LNCaP clone FGC (cell line): ENCODE measurements around the gene CCDC71L.
"Not testable (repeated sequence)": the region's sequence is repeated elsewhere in the genome, so short reads cannot be mapped to it uniquely, and the experiment has no call there.

Experiments used
- DNase-seq: peaks from one replicate; pipeline ENCODE4 v3.0.0-alpha.2; 2011; ENCODE audit warnings: low read depth
- H3K4me3 ChIP-seq: 2 replicates; pipeline ENCODE4 v1.5.1; 2011; ENCODE audit warnings: mild to moderate bottlenecking, low read depth, low read length, control low read depth
- TF ChIP-seq, protein P1 (sequence below): IDR thresholded peaks from 2 replicates; pipeline ENCODE4 v1.5.1; 2012; ENCODE audit warnings: mild to moderate bottlenecking; ENCODE audit not compliant: control insufficient read depth, insufficient read depth; ENCODE audit errors: extremely low read depth

CCDC71L gene

GRCh38 chr7:106660862-106661720 is at the start of gene CCDC71L:
TSS of gene CCDC71L (minus strand) at chr7:106661158. CDS start at chr7:106660896, 262 bp downstream.
- DNase-seq: peak; percentile 47
- TF ChIP-seq, protein P1, sequence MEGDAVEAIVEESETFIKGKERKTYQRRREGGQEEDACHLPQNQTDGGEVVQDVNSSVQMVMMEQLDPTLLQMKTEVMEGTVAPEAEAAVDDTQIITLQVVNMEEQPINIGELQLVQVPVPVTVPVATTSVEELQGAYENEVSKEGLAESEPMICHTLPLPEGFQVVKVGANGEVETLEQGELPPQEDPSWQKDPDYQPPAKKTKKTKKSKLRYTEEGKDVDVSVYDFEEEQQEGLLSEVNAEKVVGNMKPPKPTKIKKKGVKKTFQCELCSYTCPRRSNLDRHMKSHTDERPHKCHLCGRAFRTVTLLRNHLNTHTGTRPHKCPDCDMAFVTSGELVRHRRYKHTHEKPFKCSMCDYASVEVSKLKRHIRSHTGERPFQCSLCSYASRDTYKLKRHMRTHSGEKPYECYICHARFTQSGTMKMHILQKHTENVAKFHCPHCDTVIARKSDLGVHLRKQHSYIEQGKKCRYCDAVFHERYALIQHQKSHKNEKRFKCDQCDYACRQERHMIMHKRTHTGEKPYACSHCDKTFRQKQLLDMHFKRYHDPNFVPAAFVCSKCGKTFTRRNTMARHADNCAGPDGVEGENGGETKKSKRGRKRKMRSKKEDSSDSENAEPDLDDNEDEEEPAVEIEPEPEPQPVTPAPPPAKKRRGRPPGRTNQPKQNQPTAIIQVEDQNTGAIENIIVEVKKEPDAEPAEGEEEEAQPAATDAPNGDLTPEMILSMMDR: no peak; the same call in 1 of the 2 replicates
- H3K4me3 ChIP-seq: peak within 1 kb of the TSS; percentile 68

DNA sequence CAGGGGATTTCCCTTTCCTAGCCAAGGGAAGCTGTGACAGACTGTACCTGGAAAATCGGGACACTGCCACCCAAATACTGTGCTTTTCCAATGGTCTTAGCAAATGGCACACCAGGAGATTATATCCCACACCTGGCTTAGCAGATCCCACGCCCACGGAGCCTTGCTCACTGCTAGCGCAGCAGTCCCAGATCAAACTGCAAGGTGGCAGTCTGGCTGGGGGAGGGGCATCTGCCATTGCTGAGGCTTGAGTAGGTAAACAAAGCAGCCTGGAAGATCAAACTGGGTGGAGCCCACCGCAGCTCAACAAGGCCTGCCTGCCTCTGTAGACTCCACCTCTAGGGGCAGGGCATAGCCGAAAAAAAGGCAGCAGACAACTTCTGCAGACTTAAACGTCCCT is 48.6 kb upstream of the CCDC71L start:
- DNase-seq, H3K4me3 ChIP-seq: not testable (repeated sequence)

GRCh38 chr7:106704000-106704840 is 43.3 kb upstream of the CCDC71L start:
- TF ChIP-seq, protein P1: no peak
- no peak for DNase-seq

DNA sequence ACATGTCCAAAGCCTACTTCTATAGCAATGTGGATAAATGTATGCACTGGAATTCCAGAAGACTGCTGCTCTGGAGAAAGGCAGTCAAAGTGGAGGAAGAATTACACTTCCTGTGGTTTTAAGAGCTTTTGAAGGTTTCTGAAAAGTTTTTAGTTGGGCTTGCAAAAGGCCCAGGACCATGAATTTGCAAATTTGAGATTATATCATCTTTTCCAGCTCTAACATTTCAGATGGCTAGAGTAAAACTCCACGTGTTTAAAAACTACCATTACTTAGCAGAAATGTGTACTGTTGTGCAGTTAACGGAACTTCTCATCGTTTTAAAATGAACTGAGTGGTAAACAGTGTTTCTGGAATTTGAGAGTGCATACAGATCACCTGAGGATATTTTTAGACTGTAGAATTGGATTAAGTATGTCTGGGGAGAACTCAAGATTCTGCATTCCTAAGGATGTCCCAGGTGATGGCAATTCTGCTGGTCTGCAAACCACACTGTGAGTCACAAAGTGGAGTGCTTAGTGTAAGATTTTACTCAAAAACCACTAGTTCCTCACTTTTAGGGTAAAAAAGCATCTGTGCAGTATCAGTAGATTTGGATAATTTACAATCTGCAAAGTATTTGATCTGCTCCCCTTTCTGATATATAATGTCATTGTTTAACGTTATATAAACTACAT is 32.9 kb upstream of the CCDC71L start:
- TF ChIP-seq, protein P1: no peak
- no peak for DNase-seq

More at GRCh38 chr7:106704000-106704840, 43.3 kb upstream of the CCDC71L start:
- H3K4me3 ChIP-seq: no peak overlapping the region

GRCh38 chr7:106692450-106693051 is 31.6 kb upstream of the CCDC71L start:
- no peak overlapping the region for H3K4me3 ChIP-seq
- TF ChIP-seq, protein P1: no peak
- no peak for DNase-seq

More for the DNA sequence above, 32.9 kb upstream of the CCDC71L start:
- no peak overlapping the region for H3K4me3 ChIP-seq

- not testable (repeated sequence) for H3K4me3 ChIP-seq, DNase-seq
These were observed 27.2 kb upstream of the CCDC71L start for GRCh38 chr7:106688161-106688560.

DNA sequence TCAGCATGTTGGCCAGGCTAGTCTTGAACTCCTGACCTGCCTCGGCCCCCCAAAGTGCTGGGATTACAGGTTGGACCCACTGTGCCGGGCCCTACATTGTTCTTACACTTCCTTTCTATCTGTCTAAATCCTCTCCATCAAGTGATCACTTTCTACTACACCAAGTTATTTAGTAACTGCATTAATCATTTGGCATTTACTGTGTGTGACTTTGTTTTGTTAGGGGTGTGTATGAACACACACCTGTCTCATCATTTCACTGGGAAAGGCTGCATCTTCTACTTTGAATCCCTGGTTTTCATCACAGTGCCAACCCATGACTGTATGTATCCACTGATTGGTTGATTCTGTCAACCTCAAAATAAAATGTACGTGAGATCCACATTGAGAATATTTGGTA is 23.0 kb upstream of the CCDC71L start:
- H3K4me3 ChIP-seq: no peak overlapping the region
- DNase-seq: no peak
- TF ChIP-seq, protein P1: no peak
